22Rv1 (cell line): Measurements from ENCODE around the gene IL3.

Experiments used
- H3K27ac ChIP-seq: fragments of 450-650 bp; 2 replicates; pipeline ENCODE4 v1.5.1; 2017
- CTCF ChIP-seq: fragments of 450-650 bp; IDR thresholded peaks from 2 replicates; pipeline ENCODE4 v1.5.1; 2017; ENCODE audit warnings: mild to moderate bottlenecking
- ZFX ChIP-seq: fragments of 450-650 bp; IDR thresholded peaks from 2 replicates; pipeline ENCODE4 v1.6.1; 2017; ENCODE audit warnings: antibody characterized with exemption, borderline replicate concordance

IL3 gene

GRCh38 chr5:132054031-132054696 is 6.3 kb upstream of the IL3 start:
- TF ChIP-seq ZFX (no peak), CTCF (no peak)
- no peak overlapping the region for H3K27ac ChIP-seq

DNA sequence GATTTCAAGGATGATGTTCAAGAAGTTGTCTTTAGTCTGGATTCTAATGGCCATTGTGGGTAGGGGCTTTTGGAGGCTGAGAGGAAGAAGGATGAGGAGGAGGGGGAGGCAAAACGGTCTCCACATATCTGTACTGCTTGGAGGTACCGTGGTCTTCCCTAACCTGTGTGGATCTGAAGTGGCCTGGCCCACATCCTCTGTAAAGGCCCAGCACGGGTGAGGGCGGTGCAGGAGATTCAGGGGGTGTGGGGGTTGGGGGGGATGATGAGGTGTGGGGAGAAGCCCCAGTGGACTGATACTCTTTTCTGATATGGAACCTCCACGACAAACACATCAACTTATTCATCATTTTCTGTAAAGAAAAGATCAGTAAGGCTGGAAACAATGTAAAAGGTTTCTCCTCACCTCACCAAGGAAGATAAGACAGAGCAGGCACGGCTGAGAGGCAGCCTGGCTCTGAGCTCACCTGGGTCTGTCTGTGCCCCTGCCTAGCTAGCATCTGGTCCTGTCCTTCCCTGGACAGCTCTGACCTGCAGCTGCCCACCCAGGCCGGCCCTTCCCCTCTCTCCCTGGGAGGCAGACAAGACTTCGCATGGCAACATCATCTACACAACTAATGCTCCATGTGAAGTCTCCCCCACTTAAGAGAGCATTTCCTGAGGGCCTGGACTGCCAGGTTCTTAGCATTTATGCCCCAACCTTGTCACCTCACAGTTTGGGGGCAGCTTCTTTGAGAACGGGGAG is 5.6 kb upstream of the IL3 start:
- no peak overlapping the region for H3K27ac ChIP-seq
- TF ChIP-seq CTCF (no peak), ZFX (no peak)

- TF ChIP-seq CTCF: no peak
- TF ChIP-seq ZFX: no peak
- H3K27ac ChIP-seq: no peak overlapping the region
Measured at GRCh38 chr5:132055441-132055807, 5.0 kb upstream of the IL3 start.

DNA sequence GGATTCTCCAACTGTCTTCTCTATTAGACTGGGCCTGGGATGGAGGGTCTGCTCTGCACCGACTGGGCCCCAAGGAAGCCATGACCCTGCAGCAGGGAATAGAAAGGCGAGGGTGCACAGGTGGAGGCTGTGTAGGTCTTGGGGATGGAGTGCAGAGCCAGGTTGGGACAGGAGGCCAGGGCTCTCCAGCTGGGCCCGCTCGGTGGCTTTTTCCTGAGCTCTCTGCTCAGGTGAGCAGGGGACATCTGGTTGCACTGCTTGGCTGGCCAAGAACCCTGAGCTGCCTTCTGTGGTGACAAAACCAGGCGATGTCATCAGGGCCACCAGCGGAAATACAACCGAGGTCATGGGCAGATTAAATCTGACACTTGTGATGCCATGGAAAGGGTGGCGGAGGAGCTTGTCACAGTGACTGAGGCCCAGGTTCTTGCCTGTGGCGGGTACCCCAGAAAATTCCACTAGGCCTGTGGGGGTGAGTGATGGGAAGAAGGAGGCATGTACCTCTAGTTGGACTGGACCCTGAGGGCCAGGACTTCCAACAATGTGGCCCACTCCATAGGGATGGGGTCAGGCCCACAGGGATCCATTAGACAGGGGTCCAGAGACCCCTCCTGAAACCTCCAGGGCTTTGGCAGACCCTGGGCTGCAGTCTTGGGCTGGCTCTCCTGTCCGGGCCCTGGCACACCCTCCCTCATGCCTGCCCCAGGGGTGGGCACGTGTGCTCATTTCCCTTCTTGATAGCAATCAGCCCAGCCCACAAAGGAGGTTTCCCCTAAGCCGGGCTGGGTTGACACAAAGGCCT is 4.4 kb upstream of the IL3 start:
- TF ChIP-seq CTCF: no peak
- no peak for TF ChIP-seq ZFX
- H3K27ac ChIP-seq: no peak overlapping the region

- TF ChIP-seq ZFX: no peak
- no peak for TF ChIP-seq CTCF
- H3K27ac ChIP-seq: no peak overlapping the region
Measured at GRCh38 chr5:132056610-132057497, 3.6 kb upstream of the IL3 start.

- no peak overlapping the region for H3K27ac ChIP-seq
- TF ChIP-seq CTCF: no peak
- TF ChIP-seq ZFX: no peak
Measured at GRCh38 chr5:132057498-132058255, 2.8 kb upstream of the IL3 start.
